H9 (cell line): Measurements from ENCODE around the gene LIPT1. TPM values are rescaled to one million over a fixed set of nuclear protein-coding genes. Genes with fewer than 3 reads are reported as not detected.

ENCODE experiments used
- DNase-seq: peaks from one replicate; pipeline ENCODE4 v3.0.0-alpha.2; 2017
- H2AFZ ChIP-seq: one replicate; pipeline ENCODE4 v1.6.1; 2013; ENCODE audit warnings: mild to moderate bottlenecking, low read length, control low read depth, moderate library complexity
- H2AK5ac ChIP-seq: 2 replicates; pipeline ENCODE4 v1.6.1; 2013; ENCODE audit warnings: low read length, control low read depth, mixed read lengths; ENCODE audit not compliant: insufficient read length
- H2BK120ac ChIP-seq: one replicate; pipeline ENCODE4 v1.6.1; 2013; ENCODE audit warnings: low read depth, mild to moderate bottlenecking, low read length, control low read depth, inconsistent platforms; ENCODE audit not compliant: poor library complexity, severe bottlenecking
- H2BK12ac ChIP-seq: 2 replicates; pipeline ENCODE4 v1.6.1; 2013; ENCODE audit warnings: low read length, control low read depth, mixed read lengths, low read depth; ENCODE audit not compliant: insufficient read length
- H2BK15ac ChIP-seq: 2 replicates; pipeline ENCODE4 v1.6.1; 2013; ENCODE audit warnings: low read depth, low read length, control low read depth
- H2BK20ac ChIP-seq: one replicate; pipeline ENCODE4 v1.6.1; 2013; ENCODE audit warnings: low read depth, mild to moderate bottlenecking, low read length, control low read depth, inconsistent platforms; ENCODE audit not compliant: poor library complexity, severe bottlenecking
- H2BK5ac ChIP-seq: 2 replicates; pipeline ENCODE4 v1.6.1; 2013; ENCODE audit warnings: low read length, control low read depth, mixed read lengths; ENCODE audit not compliant: insufficient read length
- H3K14ac ChIP-seq: 2 replicates; pipeline ENCODE4 v1.6.1; 2013; ENCODE audit warnings: low read length, control low read depth; ENCODE audit not compliant: insufficient read depth
- H3K18ac ChIP-seq: 2 replicates; pipeline ENCODE4 v1.6.1; 2013; ENCODE audit warnings: low read depth, mild to moderate bottlenecking, mixed read lengths, low read length, control low read depth; ENCODE audit not compliant: insufficient read length
- H3K23ac ChIP-seq: 2 replicates; pipeline ENCODE4 v1.6.1; 2013; ENCODE audit warnings: low read length, control low read depth, mixed read lengths, low read depth; ENCODE audit not compliant: insufficient read length
- H3K23me2 ChIP-seq: 2 replicates; pipeline ENCODE4 v1.6.1; 2013; ENCODE audit warnings: low read depth, mild to moderate bottlenecking, mixed read lengths, low read length, control low read depth; ENCODE audit not compliant: insufficient read length, poor library complexity, severe bottlenecking
- H3K27ac ChIP-seq: 2 replicates; pipeline ENCODE4 v1.5.1; 2013; ENCODE audit warnings: low read length, control low read depth, mixed read lengths, low read depth; ENCODE audit not compliant: insufficient read length
- H3K27me3 ChIP-seq: 2 replicates; pipeline ENCODE4 v1.6.1; 2013; ENCODE audit warnings: low read length, control low read depth, inconsistent platforms; ENCODE audit not compliant: insufficient read depth
- H3K4ac ChIP-seq: 2 replicates; pipeline ENCODE4 v1.6.1; 2013; ENCODE audit warnings: low read depth, mild to moderate bottlenecking, control low read depth, inconsistent platforms, low read length, moderate library complexity
- H3K4me1 ChIP-seq: 2 replicates; pipeline ENCODE4 v1.6.1; 2013; ENCODE audit warnings: low read length, control low read depth, inconsistent platforms; ENCODE audit not compliant: insufficient read depth
- H3K4me2 ChIP-seq: 2 replicates; pipeline ENCODE4 v1.6.1; 2013; ENCODE audit warnings: low read length, control low read depth, mixed read lengths; ENCODE audit not compliant: insufficient read length, insufficient read depth
- H3K56ac ChIP-seq: 2 replicates; pipeline ENCODE4 v1.6.1; 2013; ENCODE audit warnings: low read depth, mild to moderate bottlenecking, mixed read lengths, low read length, control low read depth; ENCODE audit not compliant: insufficient read length
- H3K79me1 ChIP-seq: 2 replicates; pipeline ENCODE4 v1.6.1; 2013; ENCODE audit warnings: low read depth, mild to moderate bottlenecking, moderate library complexity, low read length, control low read depth, inconsistent platforms; ENCODE audit not compliant: insufficient read depth, poor library complexity, severe bottlenecking
- H3K79me2 ChIP-seq: 2 replicates; pipeline ENCODE4 v1.6.1; 2013; ENCODE audit warnings: low read length, control low read depth, inconsistent platforms; ENCODE audit not compliant: insufficient read depth
- H3K9ac ChIP-seq: 2 replicates; pipeline ENCODE4 v1.6.1; 2013; ENCODE audit warnings: low read length, control low read depth, mixed read lengths; ENCODE audit not compliant: insufficient read length; ENCODE audit errors: extremely low read depth
- H3K9me3 ChIP-seq: one replicate; pipeline ENCODE4 v1.6.1; 2013; ENCODE audit warnings: low read depth, low read length, inconsistent platforms; ENCODE audit not compliant: control insufficient read depth
- H3T11ph ChIP-seq: one replicate; pipeline ENCODE4 v1.6.1; 2013; ENCODE audit warnings: mild to moderate bottlenecking, low read length, control low read depth, inconsistent platforms
- H4K20me1 ChIP-seq: one replicate; pipeline ENCODE4 v1.6.1; 2013; ENCODE audit not compliant: control insufficient read depth, insufficient read length, insufficient read depth
- H4K5ac ChIP-seq: 2 replicates; pipeline ENCODE4 v1.6.1; 2013; ENCODE audit warnings: low read depth, mild to moderate bottlenecking, mixed read lengths, low read length, control low read depth; ENCODE audit not compliant: insufficient read length
- H4K8ac ChIP-seq: replicated peaks from 2 replicates; pipeline ENCODE4 v1.6.1; 2013; ENCODE audit warnings: low read length, control low read depth, mixed read lengths, low read depth; ENCODE audit not compliant: insufficient read length
- H4K91ac ChIP-seq: 2 replicates; pipeline ENCODE4 v1.6.1; 2013; ENCODE audit warnings: low read depth, mild to moderate bottlenecking, moderate library complexity, mixed read lengths, low read length, control low read depth; ENCODE audit not compliant: insufficient read length
- H3K27ac Mint-ChIP-seq, 3 experiments: 2 replicates in 2 of 3; 3 replicates in 1 of 3; pipeline ENCODE4 v1.8.0; 2020 to 2021; ENCODE audit warnings: mixed read lengths in 3 of 3, mild to moderate bottlenecking in 1 of 3, moderate library complexity in 1 of 3
- H3K27me3 Mint-ChIP-seq: 2 replicates; pipeline ENCODE4 v1.8.0; 2021; ENCODE audit warnings: low read depth, mild to moderate bottlenecking, moderate library complexity, mixed read lengths
- H3K36me3 Mint-ChIP-seq, 3 experiments: 2 replicates in 2 of 3; 3 replicates in 1 of 3; pipeline ENCODE4 v1.8.0; 2020 to 2021; ENCODE audit warnings: low read depth in 3 of 3, mixed read lengths in 3 of 3; ENCODE audit not compliant: insufficient read depth in 1 of 3
- H3K4me1 Mint-ChIP-seq, 2 experiments: 2 replicates each; pipeline ENCODE4 v1.8.0; 2020; ENCODE audit warnings: mixed read lengths in 2 of 2
- H3K4me3 Mint-ChIP-seq, 2 experiments: 2 replicates in 1 of 2; 3 replicates in 1 of 2; pipeline ENCODE4 v1.8.0; 2020 to 2021; ENCODE audit warnings: mild to moderate bottlenecking in 2 of 2, mixed read lengths in 2 of 2, moderate library complexity in 1 of 2
- H3K9me3 Mint-ChIP-seq, 2 experiments: 2 replicates in 1 of 2; 3 replicates in 1 of 2; pipeline ENCODE4 v1.8.0; 2020; ENCODE audit warnings: mild to moderate bottlenecking in 2 of 2, mixed read lengths in 2 of 2, moderate library complexity in 1 of 2
- CTCF ChIP-seq: fragments of 200-600 bp; sonication (generic); conservative IDR thresholded peaks from 3 replicates; pipeline ENCODE4 v1.8.0; 2021; ENCODE audit warnings: antibody characterized with exemption, mild to moderate bottlenecking
- WGBS: extraction: QIAGEN DNeasy Blood & Tissue Kit; methylation state at CpG from one replicate; pipeline ENCODE4 v1.1.7; 2013; ENCODE audit warnings: missing lambda C conversion rate, low lambda C conversion rate, mixed read lengths; ENCODE audit not compliant: insufficient read length; ENCODE audit errors: extremely low coverage; 5-methylcytosine and 5-hydroxymethylcytosine counted together
- total RNA-seq: library from RNA; stranded (reverse); gene quantifications from 2 replicates; pipeline ENCODE4 v1.2.1, GENCODE V29; 2021

The LIPT1 gene
- total RNA-seq, 1 experiment from 2014 or later, result 6.4 TPM

GRCh38 chr2:99171377-99172140 is 16.8 kb downstream of the LIPT1 start:
- no peak overlapping the region for H2BK15ac ChIP-seq
- no peaks in the 10 kb centered on the region for H3K27me3 Mint-ChIP-seq
- no peak overlapping the region for H2AFZ ChIP-seq
- H4K20me1 ChIP-seq, result no peaks in the 10 kb centered on the region
- TF ChIP-seq CTCF, result no peak
- no peak overlapping the region for H3K4me2 ChIP-seq
- no peaks in the 10 kb centered on the region for H3K23me2 ChIP-seq
- peaks cover 2 to 47% (median 17%) of the 10 kb centered on the region in 3 experiments; a peak in 5 of 7 replicates for H3K36me3 Mint-ChIP-seq
- no peak overlapping the region for H3K18ac ChIP-seq
- DNase-seq, result no peak
- no peak overlapping the region for H3K4ac ChIP-seq
- no peak overlapping the region for H3K27ac ChIP-seq
- H3K56ac ChIP-seq, result no peak overlapping the region
- H3K4me1 Mint-ChIP-seq, result no peaks in the 10 kb centered on the region
- H2BK20ac ChIP-seq, result no peak overlapping the region
- no peaks in the 10 kb centered on the region for H3K9me3 Mint-ChIP-seq
- H2BK5ac ChIP-seq, result no peak overlapping the region
- no peak overlapping the region for H2BK12ac ChIP-seq
- H3T11ph ChIP-seq, result no peak overlapping the region
- H2BK120ac ChIP-seq, result no peak overlapping the region
- H3K27ac Mint-ChIP-seq, result no peak overlapping the region
- no peaks in the 10 kb centered on the region for H3K27me3 ChIP-seq
- peaks cover 3% of the 10 kb centered on the region for H3K79me1 ChIP-seq
- H3K79me2 ChIP-seq, result no peaks in the 10 kb centered on the region
- H2AK5ac ChIP-seq, result no peak overlapping the region
- H4K8ac ChIP-seq, result no peak overlapping the region
- H3K4me1 ChIP-seq, result no peaks in the 10 kb centered on the region
- H4K5ac ChIP-seq, result no peak overlapping the region
- H3K9ac ChIP-seq, result no peak overlapping the region
- H3K9me3 ChIP-seq, result no peaks in the 10 kb centered on the region
- no peak overlapping the region for H3K23ac ChIP-seq
- no CpG with 5 or more reads among the region's 8 CpGs for WGBS
- H4K91ac ChIP-seq, result no peak overlapping the region
- H3K4me3 Mint-ChIP-seq, result no peak overlapping the region
- H3K14ac ChIP-seq, result no peak overlapping the region
